ENCODE data around the gene KCNJ11. TPM values are rescaled to one million over a fixed set of nuclear protein-coding genes. Genes with fewer than 3 reads are reported as not detected.
A peak's percentile ranks its signal among the peaks of the same experiment; 100 is the strongest.

The KCNJ11 gene
- total and polyA plus RNA-seq, 2 of the 8 experiments (the other 6 are each of a cell fraction or from before 2014, with no cell fraction given): 3.8 to 6.3 TPM

DNA sequence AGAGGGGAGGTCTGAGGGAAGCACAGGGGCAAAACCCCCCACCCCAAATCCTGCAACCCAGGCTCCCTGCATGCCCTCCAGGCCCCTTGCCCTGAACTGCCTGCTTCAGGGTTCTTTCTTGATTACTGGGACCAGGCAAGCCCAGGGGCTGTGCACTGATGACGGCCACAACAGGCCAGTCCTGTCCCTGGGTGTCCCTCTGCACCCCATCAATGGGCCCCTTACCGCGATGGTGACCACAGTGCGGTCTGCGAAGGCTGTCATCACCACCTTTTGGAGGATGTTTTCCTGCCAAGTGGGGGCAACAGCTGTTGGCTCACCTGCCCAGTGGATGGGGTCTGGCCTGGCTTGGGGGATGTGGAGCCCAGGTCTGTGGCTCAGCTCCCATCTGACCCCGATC, 5.0 kb upstream of the KCNJ11 start:
- H3K14ac ChIP-seq (ENCODE audit: insufficient read length): no peak overlapping the region
- H4K8ac ChIP-seq (ENCODE audit: extremely low read depth, insufficient read depth, low read length): no peak overlapping the region; the same call in 1 of the 2 replicates
- no peak overlapping the region for H3K18ac ChIP-seq (ENCODE audit: extremely low read depth, low read length)
- H3K79me2 ChIP-seq (ENCODE audit: control insufficient read depth in 1 of 2, insufficient read depth in 2 of 2, low read length in 2 of 2): no peaks in the 10 kb centered on the region
- H2BK15ac ChIP-seq (ENCODE audit: low read length): no peak overlapping the region
- H3K4me3 ChIP-seq (ENCODE audit: extremely low read depth in 1 of 4, insufficient read depth in 2 of 4, low read depth in 3 of 4, low read length in 4 of 4): no peak overlapping the region
- H2BK20ac ChIP-seq (ENCODE audit: low read length): no peak overlapping the region
- H3K36me3 ChIP-seq (ENCODE audit: control insufficient read depth in 2 of 4, insufficient read depth in 4 of 4, low read length in 3 of 4): no peaks in the 10 kb centered on the region
- H3K27ac ChIP-seq (ENCODE audit: low read depth, low read length): no peak overlapping the region
- DNase-seq (ENCODE audit: low read depth in 1 of 2, low spot score in 2 of 2) (no peak), FAIRE-seq (no peak)
- H2BK120ac ChIP-seq (replicated peaks; ENCODE audit: low read depth, low read length): no peak overlapping the region
- no peaks in the 10 kb centered on the region for H3K23me2 ChIP-seq (ENCODE audit: low read depth, low read length)
- no peak overlapping the region for H3K4ac ChIP-seq (replicated peaks; ENCODE audit: insufficient read length, low read depth, low read length)
- H2BK12ac ChIP-seq (ENCODE audit: low read depth, low read length): 0 out of 2 replicates have a peak overlapping the region, but pooled peaks have one; percentile 17
- peaks cover 0 to 6% (median 0%) of the 10 kb centered on the region in 4 experiments; a peak in 4 of 7 replicates for H3K27me3 ChIP-seq (replicated peaks in 1 of 4; ENCODE audit: control insufficient read depth in 3 of 4, extremely low read depth in 1 of 4, insufficient read depth in 3 of 4, low read length in 3 of 4)
- H3K56ac ChIP-seq (replicated peaks; ENCODE audit: insufficient read length, low read depth, low read length): no peak overlapping the region
- H3K4me2 ChIP-seq (ENCODE audit: insufficient read depth in 1 of 2, low read depth in 2 of 2, low read length in 2 of 2): no peak overlapping the region
- H3K23ac ChIP-seq (ENCODE audit: insufficient read length): no peak overlapping the region
- ChIA-PET CTCF (ENCODE audit: partially characterized antibody) (interaction anchor here (0.6 to 38.8 kb wide), 9 partner anchors 9 to 1987 kb away, joined by 3 to 1414 read pairs (median 6); partner anchors contain the start of gene ABCC8), POLR2A (ENCODE audit: partially characterized antibody) (no interaction called here)
- 94% methylated on average over 6 of the region's 6 CpGs; no CpG with 5 or more reads in 1 of the 2 experiments for WGBS, 2 experiments (ENCODE audit: extremely low coverage in 1 of 2, insufficient coverage in 1 of 2, insufficient read length in 1 of 2, insufficient replicate concordance in 2 of 2, low coverage in 1 of 2, low lambda C conversion rate in 2 of 2, missing lambda C conversion rate in 1 of 2)
- TF ChIP-seq KDM5A (IDR thresholded peaks at IDR 0.05; ENCODE audit: low read length) (no peak), TAF7 (optimal IDR thresholded peaks at IDR 0.05; ENCODE audit: borderline replicate concordance, low read depth, low read length) (no peak), MAFK (IDR thresholded peaks at IDR 0.05; ENCODE audit: low read depth, low read length) (no peak), CREB1 (IDR thresholded peaks at IDR 0.05) (no peak), KDM1A (IDR thresholded peaks at IDR 0.05; ENCODE audit: borderline replicate concordance, low read length) (no peak), SAP30 (IDR thresholded peaks at IDR 0.05; ENCODE audit: insufficient read depth, insufficient replicate concordance, low read length) (no peak), FOSL1 (IDR thresholded peaks at IDR 0.05; ENCODE audit: insufficient read depth, low read depth, low read length) (no peak)
- TF ChIP-seq, protein P1, sequence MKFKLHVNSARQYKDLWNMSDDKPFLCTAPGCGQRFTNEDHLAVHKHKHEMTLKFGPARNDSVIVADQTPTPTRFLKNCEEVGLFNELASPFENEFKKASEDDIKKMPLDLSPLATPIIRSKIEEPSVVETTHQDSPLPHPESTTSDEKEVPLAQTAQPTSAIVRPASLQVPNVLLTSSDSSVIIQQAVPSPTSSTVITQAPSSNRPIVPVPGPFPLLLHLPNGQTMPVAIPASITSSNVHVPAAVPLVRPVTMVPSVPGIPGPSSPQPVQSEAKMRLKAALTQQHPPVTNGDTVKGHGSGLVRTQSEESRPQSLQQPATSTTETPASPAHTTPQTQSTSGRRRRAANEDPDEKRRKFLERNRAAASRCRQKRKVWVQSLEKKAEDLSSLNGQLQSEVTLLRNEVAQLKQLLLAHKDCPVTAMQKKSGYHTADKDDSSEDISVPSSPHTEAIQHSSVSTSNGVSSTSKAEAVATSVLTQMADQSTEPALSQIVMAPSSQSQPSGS (IDR thresholded peaks at IDR 0.05; ENCODE audit: low read length): no peak
- peak overlapping the region; percentile 71; the same call in 1 of the 2 replicates for H2BK5ac ChIP-seq (ENCODE audit: low read depth, low read length)
- H4K5ac ChIP-seq (ENCODE audit: insufficient read length, low read depth, low read length): no peak overlapping the region
- no peak overlapping the region for H4K91ac ChIP-seq (replicated peaks; ENCODE audit: insufficient read length, low read length)
- H3K79me1 ChIP-seq (ENCODE audit: low read depth, low read length): no peaks in the 10 kb centered on the region
- H4K20me1 ChIP-seq (replicated peaks in 1 of 2; ENCODE audit: control insufficient read depth in 1 of 2, insufficient read depth in 2 of 2, low read length in 2 of 2): peaks cover 0 to 1% of the 10 kb centered on the region in 2 experiments
- H2AK5ac ChIP-seq (ENCODE audit: low read depth, low read length): no peak overlapping the region
- H3K9ac ChIP-seq (replicated peaks in 1 of 4; ENCODE audit: extremely low read depth in 1 of 4, low read depth in 3 of 4, low read length in 3 of 4): no peak overlapping the region
- no peak overlapping the region for H2AFZ ChIP-seq (ENCODE audit: low read length)
- peaks cover 0 to 5% (median 2%) of the 10 kb centered on the region in 4 experiments; a peak in 3 of 7 replicates for H3K4me1 ChIP-seq (replicated peaks in 1 of 4; ENCODE audit: control insufficient read depth in 3 of 4, insufficient read depth in 4 of 4, low read length in 3 of 4)
- no peaks in the 10 kb centered on the region for H3K9me3 ChIP-seq (ENCODE audit: insufficient read depth in 2 of 2, low read depth in 1 of 2, low read length in 1 of 2)
